HL-60 (cell line): ENCODE results near the gene SLCO4A1.

Experiments used
- DNase-seq, 2 experiments: peaks; one replicate each; pipeline ENCODE4 v3.0.0-alpha.2; 2010 to 2020; ENCODE audit warnings: low read depth in 1 of 2, low spot score in 1 of 2
- H3K27ac ChIP-seq: fragments of 250-450 bp; sonication (Bioruptor Pico); replicated peaks from 2 replicates; pipeline ENCODE4 v1.5.1; 2020; ENCODE audit warnings: mild to moderate bottlenecking, moderate library complexity
- H3K27me3 ChIP-seq: fragments of 250-450 bp; sonication (Bioruptor Pico); 2 replicates; pipeline ENCODE4 v1.5.1; 2021; ENCODE audit warnings: mild to moderate bottlenecking, moderate library complexity; ENCODE audit not compliant: insufficient read depth, poor library complexity, severe bottlenecking
- H3K4me3 ChIP-seq: replicated peaks from 2 replicates; pipeline ENCODE4 v1.5.1; 2011; ENCODE audit warnings: mild to moderate bottlenecking, control low read depth, low read length; ENCODE audit not compliant: insufficient read depth
- CTCF ChIP-seq: IDR thresholded peaks from one replicate; pipeline ENCODE4 v1.5.1; 2011; ENCODE audit warnings: low read length, control low read depth, inconsistent platforms; ENCODE audit not compliant: insufficient read depth
- GABPA ChIP-seq: IDR thresholded peaks from 2 replicates; pipeline ENCODE4 v1.6.1; 2012; ENCODE audit warnings: low read depth
- POLR2AphosphoS5 ChIP-seq: IDR thresholded peaks from 2 replicates; pipeline ENCODE4 v1.6.1; 2012; ENCODE audit warnings: low read depth
- SPI1 ChIP-seq: IDR thresholded peaks from 2 replicates; pipeline ENCODE4 v1.6.1; 2012; ENCODE audit warnings: low read depth, mild to moderate bottlenecking, borderline replicate concordance
- TF ChIP-seq, protein P1 (sequence below): IDR thresholded peaks from 2 replicates; pipeline ENCODE4 v1.6.1; 2012; ENCODE audit warnings: low read depth; ENCODE audit not compliant: insufficient replicate concordance

The SLCO4A1 gene

GRCh38 chr20:62638055-62638570 is 4.2 kb upstream of the SLCO4A1 start:
- TF ChIP-seq, protein P1, sequence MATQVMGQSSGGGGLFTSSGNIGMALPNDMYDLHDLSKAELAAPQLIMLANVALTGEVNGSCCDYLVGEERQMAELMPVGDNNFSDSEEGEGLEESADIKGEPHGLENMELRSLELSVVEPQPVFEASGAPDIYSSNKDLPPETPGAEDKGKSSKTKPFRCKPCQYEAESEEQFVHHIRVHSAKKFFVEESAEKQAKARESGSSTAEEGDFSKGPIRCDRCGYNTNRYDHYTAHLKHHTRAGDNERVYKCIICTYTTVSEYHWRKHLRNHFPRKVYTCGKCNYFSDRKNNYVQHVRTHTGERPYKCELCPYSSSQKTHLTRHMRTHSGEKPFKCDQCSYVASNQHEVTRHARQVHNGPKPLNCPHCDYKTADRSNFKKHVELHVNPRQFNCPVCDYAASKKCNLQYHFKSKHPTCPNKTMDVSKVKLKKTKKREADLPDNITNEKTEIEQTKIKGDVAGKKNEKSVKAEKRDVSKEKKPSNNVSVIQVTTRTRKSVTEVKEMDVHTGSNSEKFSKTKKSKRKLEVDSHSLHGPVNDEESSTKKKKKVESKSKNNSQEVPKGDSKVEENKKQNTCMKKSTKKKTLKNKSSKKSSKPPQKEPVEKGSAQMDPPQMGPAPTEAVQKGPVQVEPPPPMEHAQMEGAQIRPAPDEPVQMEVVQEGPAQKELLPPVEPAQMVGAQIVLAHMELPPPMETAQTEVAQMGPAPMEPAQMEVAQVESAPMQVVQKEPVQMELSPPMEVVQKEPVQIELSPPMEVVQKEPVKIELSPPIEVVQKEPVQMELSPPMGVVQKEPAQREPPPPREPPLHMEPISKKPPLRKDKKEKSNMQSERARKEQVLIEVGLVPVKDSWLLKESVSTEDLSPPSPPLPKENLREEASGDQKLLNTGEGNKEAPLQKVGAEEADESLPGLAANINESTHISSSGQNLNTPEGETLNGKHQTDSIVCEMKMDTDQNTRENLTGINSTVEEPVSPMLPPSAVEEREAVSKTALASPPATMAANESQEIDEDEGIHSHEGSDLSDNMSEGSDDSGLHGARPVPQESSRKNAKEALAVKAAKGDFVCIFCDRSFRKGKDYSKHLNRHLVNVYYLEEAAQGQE: no peak
- TF ChIP-seq SPI1 (no peak), GABPA (no peak), POLR2AphosphoS5 (no peak), CTCF (no peak)
- no peaks in the 10 kb centered on the region for H3K27me3 ChIP-seq
- no peak for DNase-seq
- H3K27ac ChIP-seq: no peak overlapping the region
- no peak overlapping the region for H3K4me3 ChIP-seq

DNA sequence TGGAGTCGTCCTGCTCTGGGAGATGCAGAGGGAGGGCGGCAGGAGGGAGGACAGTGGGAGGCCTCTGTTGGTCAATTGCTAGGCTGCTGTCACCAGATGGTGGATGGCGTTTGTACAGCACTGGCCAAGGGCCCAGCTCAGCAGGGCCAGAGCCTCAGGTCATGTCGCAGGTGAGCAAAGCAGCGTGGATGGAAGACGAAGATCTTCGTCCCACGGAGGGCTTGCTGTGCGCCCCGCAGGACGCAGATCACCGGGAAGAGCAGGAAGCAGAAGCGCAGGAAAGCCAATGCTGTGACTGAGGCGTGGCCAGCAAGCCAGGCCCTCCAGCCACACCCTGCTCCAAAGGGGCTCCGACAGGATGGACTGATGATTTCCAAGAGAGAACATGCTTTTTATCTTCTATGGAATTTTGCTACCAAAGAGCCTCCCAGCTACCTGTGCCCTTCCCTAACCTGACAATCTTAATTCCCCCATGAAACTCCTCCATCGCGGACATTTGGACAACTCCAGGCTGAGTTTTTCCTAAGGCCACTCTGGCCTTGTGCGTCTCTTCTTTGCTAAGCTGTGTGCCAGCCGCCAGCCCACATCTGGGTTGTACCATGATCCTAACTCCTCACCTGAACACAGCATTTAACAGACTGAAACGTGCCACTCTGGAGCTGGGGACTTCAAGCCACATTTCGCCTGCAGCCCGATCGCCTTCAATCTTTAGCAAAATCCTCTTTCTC is 3.5 kb upstream of the SLCO4A1 start:
- no peak for DNase-seq
- no peaks in the 10 kb centered on the region for H3K27me3 ChIP-seq
- H3K27ac ChIP-seq: no peak overlapping the region
- no peak overlapping the region for H3K4me3 ChIP-seq
- TF ChIP-seq CTCF (no peak), SPI1 (no peak), POLR2AphosphoS5 (no peak)
- TF ChIP-seq, protein P1: no peak

- no peak for DNase-seq
- no peak overlapping the region for H3K4me3 ChIP-seq
- no peak overlapping the region for H3K27ac ChIP-seq
- no peaks in the 10 kb centered on the region for H3K27me3 ChIP-seq
- TF ChIP-seq CTCF (no peak), GABPA (no peak), POLR2AphosphoS5 (no peak), SPI1 (no peak)
- TF ChIP-seq, protein P1: no peak
These were observed 2.5 kb upstream of the SLCO4A1 start for GRCh38 chr20:62639765-62640164.
